Measurements from ENCODE around the gene EPHB1. TPM values are rescaled to one million over a fixed set of nuclear protein-coding genes. Genes with fewer than 3 reads are reported as not detected.
A peak's percentile ranks its signal among the peaks of the same experiment; 100 is the strongest.
"Not testable (repeated sequence)": the region's sequence is repeated elsewhere in the genome, so short reads cannot be mapped to it uniquely, and the experiment has no call there.

EPHB1 gene
- total RNA-seq, 4 donors from 2014 or later = 11.1 to 14.2 (median 13.0) TPM

DNA sequence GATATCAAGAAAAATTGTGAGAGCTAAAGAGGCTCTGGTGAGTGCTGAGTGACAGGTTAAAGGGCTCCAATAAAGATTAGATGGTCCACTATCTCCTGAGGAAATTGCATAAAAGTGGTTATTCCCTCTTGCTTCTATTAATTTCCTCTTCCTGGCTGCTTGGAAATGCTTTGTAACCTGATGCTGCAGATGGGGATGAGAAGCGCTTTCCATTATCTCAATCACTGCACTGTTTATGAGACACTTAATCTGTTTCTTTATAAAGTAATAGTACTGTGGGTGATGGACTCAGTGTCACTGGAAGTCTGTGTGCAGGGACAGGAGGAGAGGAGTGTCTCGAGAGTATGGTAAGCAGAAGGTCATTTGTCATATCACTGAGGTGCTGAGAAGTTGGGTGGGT is 305.3 kb downstream of the EPHB1 start:
- intact Hi-C loops (cut with DNase I; ENCODE audit: low total_unique reads) = no loop called here
- WGBS, 2 donors = 62 to 65% methylated on average over 2 of the region's 2 CpGs

GRCh38 chr3:135103917-135104316 is 308.9 kb downstream of the EPHB1 start:
- 45 to 49% methylated on average over 3 of the region's 3 CpGs for WGBS, 2 donors

More for the DNA sequence above, 305.3 kb downstream of the EPHB1 start:
- no peak for DNase-seq (ENCODE audit: low spot score in 2 of 2)
- H3K4me3 ChIP-seq (ENCODE audit: low read depth, poor library complexity, severe bottlenecking) = no peak overlapping the region
- TF ChIP-seq POLR2A (IDR thresholded peaks at IDR 0.05) = no peak
- TF ChIP-seq, protein P1, sequence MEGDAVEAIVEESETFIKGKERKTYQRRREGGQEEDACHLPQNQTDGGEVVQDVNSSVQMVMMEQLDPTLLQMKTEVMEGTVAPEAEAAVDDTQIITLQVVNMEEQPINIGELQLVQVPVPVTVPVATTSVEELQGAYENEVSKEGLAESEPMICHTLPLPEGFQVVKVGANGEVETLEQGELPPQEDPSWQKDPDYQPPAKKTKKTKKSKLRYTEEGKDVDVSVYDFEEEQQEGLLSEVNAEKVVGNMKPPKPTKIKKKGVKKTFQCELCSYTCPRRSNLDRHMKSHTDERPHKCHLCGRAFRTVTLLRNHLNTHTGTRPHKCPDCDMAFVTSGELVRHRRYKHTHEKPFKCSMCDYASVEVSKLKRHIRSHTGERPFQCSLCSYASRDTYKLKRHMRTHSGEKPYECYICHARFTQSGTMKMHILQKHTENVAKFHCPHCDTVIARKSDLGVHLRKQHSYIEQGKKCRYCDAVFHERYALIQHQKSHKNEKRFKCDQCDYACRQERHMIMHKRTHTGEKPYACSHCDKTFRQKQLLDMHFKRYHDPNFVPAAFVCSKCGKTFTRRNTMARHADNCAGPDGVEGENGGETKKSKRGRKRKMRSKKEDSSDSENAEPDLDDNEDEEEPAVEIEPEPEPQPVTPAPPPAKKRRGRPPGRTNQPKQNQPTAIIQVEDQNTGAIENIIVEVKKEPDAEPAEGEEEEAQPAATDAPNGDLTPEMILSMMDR (IDR thresholded peaks at IDR 0.05) = no peak

GRCh38 chr3:135106445-135106844 is 311.4 kb downstream of the EPHB1 start:
- TF ChIP-seq, protein P1 (IDR thresholded peaks at IDR 0.05) = no peak
- TF ChIP-seq POLR2A (IDR thresholded peaks at IDR 0.05) = no peak
- intact Hi-C loops (cut with DNase I; ENCODE audit: low total_unique reads) = no loop called here
- no peak overlapping the region for H3K4me3 ChIP-seq (ENCODE audit: low read depth, poor library complexity, severe bottlenecking)
- 75 to 76% methylated on average over 8 of the region's 8 CpGs for WGBS, 2 donors
- peak in 1 of 2 donors; percentile 72 for DNase-seq (ENCODE audit: low spot score in 2 of 2)

More at GRCh38 chr3:135103917-135104316, 308.9 kb downstream of the EPHB1 start:
- intact Hi-C loops (cut with DNase I; ENCODE audit: low total_unique reads) = no loop called here
- DNase-seq (ENCODE audit: low spot score in 2 of 2) = peak in 1 of 2 donors; percentile 46
- TF ChIP-seq, protein P1 (IDR thresholded peaks at IDR 0.05) = no peak
- TF ChIP-seq POLR2A (IDR thresholded peaks at IDR 0.05) = no peak
- no peak overlapping the region for H3K4me3 ChIP-seq (ENCODE audit: low read depth, poor library complexity, severe bottlenecking)

DNA sequence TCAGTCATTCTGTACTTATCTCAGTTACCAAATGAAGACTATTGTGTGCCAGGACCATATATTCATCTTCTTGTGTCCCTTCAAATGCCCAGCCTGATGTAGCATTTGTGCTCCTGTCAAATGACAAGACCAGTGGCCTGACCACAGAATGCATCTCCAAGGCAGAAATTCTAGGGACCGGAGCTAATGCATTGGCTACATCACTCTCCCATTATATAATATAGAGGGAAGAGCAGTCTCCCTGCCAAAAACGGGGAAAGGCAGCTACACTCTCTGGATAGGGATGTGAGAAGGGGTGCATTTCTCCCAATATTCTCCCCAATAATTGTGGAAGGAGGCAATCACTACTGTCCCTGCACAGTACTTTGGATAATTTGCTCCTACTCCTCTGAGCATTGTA is 312.0 kb downstream of the EPHB1 start:
- 85 to 97% methylated on average over 2 of the region's 2 CpGs for WGBS, 2 donors
- no peak for TF ChIP-seq POLR2A (IDR thresholded peaks at IDR 0.05)
- TF ChIP-seq, protein P1 (IDR thresholded peaks at IDR 0.05) = no peak

GRCh38 chr3:135109681-135110080 is 314.6 kb downstream of the EPHB1 start:
- intact Hi-C loops (cut with DNase I; ENCODE audit: low total_unique reads) = no loop called here
- H3K4me3 ChIP-seq (ENCODE audit: low read depth, poor library complexity, severe bottlenecking) = no peak overlapping the region
- WGBS, 2 donors = 76 to 79% methylated on average over 8 of the region's 8 CpGs
- DNase-seq (ENCODE audit: low spot score in 2 of 2) = peak in 1 of 2 donors; percentile 70
- TF ChIP-seq, protein P1 (IDR thresholded peaks at IDR 0.05) = no peak
- TF ChIP-seq POLR2A (IDR thresholded peaks at IDR 0.05) = no peak

More for the DNA sequence above, 312.0 kb downstream of the EPHB1 start:
- peak in 1 of 2 donors; percentile 10 for DNase-seq (ENCODE audit: low spot score in 2 of 2)
- H3K4me3 ChIP-seq (ENCODE audit: low read depth, poor library complexity, severe bottlenecking) = no peak overlapping the region
- intact Hi-C loops (cut with DNase I; ENCODE audit: low total_unique reads) = no loop called here

DNA sequence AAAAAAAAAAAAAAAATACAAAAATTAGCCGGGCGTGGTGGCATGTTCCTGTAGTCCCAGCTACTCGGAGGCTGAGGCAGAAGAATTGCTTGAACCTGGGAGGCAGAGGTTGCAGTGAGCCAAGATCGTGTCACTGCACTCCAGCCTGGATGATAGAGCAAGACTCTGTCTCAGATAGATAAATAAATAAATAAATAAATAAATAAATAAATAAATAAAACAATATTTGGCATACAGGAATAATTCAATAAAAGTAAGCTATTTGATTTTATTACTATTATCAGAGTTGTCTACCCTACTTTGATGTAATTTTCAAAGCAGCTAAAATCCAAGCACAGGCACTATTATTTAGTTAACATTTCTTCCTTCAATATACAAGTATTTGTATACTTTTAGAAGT is 319.5 kb downstream of the EPHB1 start:
- DNase-seq (ENCODE audit: low spot score in 2 of 2); H3K4me3 ChIP-seq (ENCODE audit: low read depth, poor library complexity, severe bottlenecking); intact Hi-C loops (cut with DNase I; ENCODE audit: low total_unique reads): not testable (repeated sequence)
- WGBS, 2 donors = 89 to 96% methylated on average over 4 of the region's 4 CpGs
